C4-2B (cell line): ENCODE measurements around the gene MC5R.

ENCODE experiments used
- ZFX ChIP-seq: fragments of 450-650 bp; IDR thresholded peaks from 2 replicates; pipeline ENCODE4 v1.6.1; 2017
- TF ChIP-seq, protein P1 (sequence below): fragments of 450-650 bp; conservative IDR thresholded peaks from 2 replicates; pipeline ENCODE4 v1.5.1; 2017; ENCODE audit warnings: mild to moderate bottlenecking

DNA sequence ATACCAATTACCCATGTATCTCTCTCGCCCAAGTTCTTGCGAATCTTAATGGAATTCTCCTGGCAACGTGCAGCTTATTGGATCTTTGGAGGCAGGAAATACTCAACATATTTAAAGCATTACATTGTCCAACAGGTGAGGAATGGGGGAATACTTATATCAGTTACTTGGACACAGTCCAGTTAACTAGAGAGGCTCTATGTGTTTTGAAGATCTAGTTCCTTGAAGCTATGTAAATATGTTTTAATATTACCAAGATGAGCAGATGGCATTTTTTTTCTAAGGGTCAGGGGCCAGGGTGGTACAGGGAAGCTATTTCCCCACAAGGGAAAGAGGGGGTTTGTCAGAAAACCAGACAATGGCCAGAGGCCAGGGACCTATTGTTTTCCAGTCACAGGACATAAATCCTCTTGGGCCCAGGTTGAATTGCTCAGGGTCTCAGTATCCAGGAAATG, 26.8 kb upstream of the MC5R start:
- TF ChIP-seq, protein P1, sequence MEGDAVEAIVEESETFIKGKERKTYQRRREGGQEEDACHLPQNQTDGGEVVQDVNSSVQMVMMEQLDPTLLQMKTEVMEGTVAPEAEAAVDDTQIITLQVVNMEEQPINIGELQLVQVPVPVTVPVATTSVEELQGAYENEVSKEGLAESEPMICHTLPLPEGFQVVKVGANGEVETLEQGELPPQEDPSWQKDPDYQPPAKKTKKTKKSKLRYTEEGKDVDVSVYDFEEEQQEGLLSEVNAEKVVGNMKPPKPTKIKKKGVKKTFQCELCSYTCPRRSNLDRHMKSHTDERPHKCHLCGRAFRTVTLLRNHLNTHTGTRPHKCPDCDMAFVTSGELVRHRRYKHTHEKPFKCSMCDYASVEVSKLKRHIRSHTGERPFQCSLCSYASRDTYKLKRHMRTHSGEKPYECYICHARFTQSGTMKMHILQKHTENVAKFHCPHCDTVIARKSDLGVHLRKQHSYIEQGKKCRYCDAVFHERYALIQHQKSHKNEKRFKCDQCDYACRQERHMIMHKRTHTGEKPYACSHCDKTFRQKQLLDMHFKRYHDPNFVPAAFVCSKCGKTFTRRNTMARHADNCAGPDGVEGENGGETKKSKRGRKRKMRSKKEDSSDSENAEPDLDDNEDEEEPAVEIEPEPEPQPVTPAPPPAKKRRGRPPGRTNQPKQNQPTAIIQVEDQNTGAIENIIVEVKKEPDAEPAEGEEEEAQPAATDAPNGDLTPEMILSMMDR, result no peak
- no peak for TF ChIP-seq ZFX
